ENCODE results near the gene CDKN2AIPNL. TPM values are rescaled to one million over a fixed set of nuclear protein-coding genes. Genes with fewer than 3 reads are reported as not detected.

Gene CDKN2AIPNL, protein sequence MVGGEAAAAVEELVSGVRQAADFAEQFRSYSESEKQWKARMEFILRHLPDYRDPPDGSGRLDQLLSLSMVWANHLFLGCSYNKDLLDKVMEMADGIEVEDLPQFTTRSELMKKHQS
- polyA plus RNA-seq (ENCODE audit: insufficient read length in 4 of 4): 10 to 100 TPM; 31.9 to 33.8 (median 33.0) TPM

DNA sequence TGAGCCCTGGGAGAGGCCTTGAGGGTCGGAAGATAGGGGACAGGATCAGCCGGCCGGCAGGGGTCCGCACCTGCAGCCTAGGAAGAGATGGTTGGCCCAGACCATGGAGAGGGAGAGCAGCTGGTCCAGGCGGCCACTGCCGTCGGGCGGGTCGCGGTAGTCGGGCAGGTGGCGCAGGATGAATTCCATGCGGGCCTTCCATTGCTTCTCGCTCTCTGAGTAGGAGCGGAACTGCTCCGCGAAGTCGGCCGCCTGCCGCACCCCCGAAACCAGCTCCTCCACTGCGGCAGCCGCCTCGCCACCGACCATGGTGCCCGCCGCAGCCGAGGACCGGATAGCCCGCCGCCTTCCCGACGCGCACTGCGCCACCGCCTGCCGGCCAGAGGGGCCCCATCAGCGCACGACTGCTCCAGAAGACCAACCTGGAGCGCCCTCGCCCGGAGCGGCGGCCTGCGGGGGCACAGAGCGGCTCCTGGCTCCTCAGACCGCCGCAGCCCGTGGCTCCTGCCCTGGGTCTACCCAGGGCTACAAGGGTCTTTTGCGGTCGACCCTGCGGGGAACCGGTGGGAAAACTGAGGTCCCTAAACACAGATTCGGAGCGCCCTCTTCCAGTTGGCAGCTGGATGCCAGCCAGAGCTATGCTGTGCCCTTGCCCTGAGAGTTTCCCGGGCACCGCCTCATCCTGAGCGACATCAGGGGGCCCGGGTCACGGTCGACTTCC is at the start of gene CDKN2AIPNL:
CDKN2AIPNL (minus strand) TSS at position 336 of the 721 bp plus-strand sequence; CDS start at position 309, 27 bp downstream.
- peak; percentile 70 to 82 (median 78) for DNase-seq (ENCODE audit: low read depth in 4 of 4, low spot score in 3 of 4)

DNA sequence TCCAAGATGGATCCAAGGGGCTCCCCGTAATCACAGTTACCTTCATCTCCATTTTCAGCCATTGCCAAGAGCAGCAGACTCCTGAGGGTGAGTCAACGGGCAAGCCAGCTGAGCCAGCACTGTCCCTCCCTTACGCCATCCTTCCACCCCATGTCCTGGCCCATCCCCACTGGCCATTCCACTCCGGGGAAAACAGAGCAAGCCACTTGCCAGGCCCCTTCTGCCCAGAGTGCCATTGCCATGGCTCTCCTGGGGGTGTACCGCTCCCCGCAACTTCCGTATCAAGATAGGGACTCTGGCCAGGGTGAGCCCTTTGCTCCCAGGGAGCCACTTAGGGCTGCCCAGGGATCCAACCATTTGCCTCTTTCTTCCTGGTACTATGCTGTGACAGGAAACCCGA is 48.9 kb upstream of the CDKN2AIPNL start:
- no peak for DNase-seq (ENCODE audit: low read depth in 4 of 4, low spot score in 3 of 4)

DNA sequence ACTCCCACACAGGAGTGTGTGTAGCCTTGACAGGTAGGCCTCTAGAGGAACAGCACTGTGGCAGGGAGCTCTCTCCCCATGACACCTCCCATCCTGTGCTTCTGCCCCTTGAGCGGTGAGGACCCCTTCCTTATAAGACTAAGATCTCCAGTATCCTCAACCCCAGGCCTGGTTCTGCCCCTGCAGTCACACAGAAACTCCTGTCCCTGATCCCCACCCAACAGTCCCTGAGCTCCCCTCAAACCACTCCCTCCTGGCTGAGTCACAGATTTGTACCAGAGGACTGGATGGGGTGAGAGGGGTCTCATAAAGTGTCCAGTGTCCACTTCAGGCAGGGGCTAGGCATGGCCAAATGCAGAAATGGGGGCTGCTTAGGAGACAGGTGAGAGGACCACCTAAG is 47.8 kb upstream of the CDKN2AIPNL start:
- DNase-seq (ENCODE audit: low read depth in 4 of 4, low spot score in 3 of 4): no peak

DNA sequence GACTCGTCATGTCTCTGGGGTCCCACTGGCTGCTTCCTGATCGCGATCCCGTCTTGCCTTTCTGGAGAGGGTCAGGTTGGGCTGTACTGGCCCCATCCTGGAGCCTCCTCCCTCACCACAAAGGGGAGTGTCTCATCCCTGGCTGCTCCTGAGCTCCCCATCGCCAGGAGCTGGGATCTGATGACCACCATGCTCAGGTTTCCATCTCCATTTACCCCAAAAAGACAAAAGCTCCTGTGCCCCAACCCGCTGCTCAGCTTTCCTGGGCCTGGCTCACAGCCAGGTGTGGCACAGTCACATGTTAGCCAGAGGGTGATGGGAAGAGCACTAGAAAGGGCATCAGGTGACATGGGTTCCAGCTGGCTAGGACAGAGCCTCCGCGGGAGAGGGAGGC is 47.3 kb upstream of the CDKN2AIPNL start:
- DNase-seq (ENCODE audit: low read depth in 4 of 4, low spot score in 3 of 4): no peak

DNA sequence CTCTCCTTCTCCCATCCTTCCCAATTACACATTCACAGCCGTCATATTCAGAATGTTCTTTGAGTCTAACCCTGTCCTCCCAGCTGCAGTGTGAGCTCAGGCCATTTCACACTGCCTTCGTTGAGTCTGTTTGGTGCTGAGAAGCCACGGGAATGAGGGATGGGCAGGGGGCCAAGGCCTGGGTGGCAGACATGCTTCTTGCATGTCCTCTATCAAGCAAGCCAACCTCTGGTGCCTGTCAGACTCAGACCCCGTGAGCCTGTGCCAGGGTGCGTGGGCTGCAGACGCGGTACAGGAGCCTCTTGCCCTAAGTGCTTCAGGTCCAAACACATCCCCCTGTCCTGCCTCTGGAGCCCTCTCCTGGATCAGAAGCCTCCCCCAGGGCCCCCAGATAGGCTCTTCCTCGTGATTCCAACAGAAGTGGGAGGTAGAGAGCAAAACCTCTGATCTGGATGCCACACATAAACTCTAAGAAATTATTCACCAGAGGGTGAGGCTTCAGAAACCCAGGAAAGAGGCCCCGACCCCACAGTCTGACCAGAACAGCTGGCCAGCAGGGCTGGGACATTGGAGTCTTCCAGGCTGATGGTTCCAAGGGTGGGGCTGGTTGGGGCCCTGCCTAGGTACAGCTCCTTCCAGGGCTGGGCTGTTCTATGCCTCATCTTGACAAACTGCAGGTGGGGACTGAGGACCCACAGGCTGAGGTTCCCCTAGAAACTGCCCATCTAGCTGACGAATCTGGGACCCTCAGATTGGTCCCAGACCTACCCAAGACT is 46.7 kb upstream of the CDKN2AIPNL start:
- no peak for DNase-seq (ENCODE audit: low read depth in 4 of 4, low spot score in 3 of 4)

DNA sequence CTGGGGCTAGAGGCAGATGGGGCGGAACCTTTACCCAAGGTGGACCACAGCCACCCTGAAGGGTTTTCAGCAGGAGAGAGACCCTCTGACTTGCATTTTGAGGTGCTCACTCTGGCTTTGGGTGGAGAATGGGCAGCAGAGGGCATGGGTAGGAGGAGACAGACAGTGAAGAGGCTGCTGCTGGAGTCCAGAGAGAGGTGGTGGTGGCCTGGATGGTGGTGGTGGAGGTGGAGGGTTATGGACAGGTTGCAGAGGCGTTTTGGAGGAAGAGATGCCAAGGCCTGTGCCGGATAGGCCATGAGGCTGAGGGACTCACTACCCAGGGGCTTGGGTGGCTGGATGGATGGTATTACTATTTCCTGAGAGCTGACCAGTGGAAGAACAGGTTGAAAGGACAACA is 46.1 kb upstream of the CDKN2AIPNL start:
- DNase-seq (ENCODE audit: low read depth in 4 of 4, low spot score in 3 of 4): no peak

DNA sequence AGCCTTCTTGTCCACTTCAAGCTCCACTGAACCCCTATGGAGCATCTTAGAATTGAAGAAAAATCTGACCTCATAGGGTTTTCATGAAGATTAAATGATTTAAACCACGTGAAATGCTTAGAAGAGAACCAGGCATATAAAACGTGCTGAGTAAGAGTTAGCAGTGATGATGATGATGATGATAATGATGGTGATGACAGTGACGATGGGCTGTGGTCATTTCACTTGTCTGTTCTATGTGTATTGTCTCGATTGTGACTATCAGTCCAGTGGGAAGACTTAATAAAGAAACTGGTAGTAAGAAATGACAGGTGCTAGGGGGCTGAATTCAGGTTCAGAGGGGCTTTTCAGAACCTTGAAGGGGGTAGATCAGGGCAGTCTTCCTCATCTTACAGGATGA is 45.1 kb upstream of the CDKN2AIPNL start:
- DNase-seq (ENCODE audit: low read depth in 4 of 4, low spot score in 3 of 4): no peak

DNA sequence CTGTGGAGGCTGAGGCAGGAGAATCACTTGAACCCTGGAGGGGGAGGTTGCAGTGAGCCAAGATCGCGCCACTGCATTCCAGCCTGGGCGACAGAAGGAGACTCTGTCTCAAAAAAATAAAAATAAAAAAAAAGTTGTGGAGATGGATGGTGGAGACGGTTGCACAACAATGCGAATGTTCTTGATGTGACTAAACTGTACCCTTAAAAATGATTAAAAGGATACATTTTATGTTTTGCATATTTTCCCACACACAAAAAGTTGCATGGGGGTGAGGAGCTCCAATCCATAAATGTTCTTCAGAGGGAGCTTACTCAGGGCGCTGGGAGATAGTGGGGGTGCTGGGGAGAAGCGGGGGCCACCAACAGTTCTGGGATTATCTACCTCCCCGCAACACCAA is 43.8 kb upstream of the CDKN2AIPNL start:
- DNase-seq (ENCODE audit: low read depth in 4 of 4, low spot score in 3 of 4): no peak

DNA sequence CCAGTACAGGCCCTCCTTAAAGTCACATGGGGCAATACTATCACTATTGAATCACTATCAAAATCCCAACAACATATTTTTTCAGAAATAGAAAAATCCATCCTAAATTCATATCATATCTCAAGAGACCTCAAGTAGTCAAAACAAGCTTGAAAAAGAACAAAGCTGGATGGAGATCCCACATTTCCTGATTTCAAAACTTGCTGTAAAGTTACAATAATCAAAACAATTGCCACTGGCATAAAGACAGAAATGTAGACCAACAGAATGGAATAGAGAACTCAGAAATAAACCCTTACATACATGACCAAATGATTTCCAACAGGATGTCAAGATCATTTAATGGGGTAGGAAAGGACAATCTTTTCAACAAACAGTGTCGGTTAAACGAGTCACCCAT is 41.3 kb upstream of the CDKN2AIPNL start:
- DNase-seq (ENCODE audit: low read depth in 4 of 4, low spot score in 3 of 4): no peak

DNA sequence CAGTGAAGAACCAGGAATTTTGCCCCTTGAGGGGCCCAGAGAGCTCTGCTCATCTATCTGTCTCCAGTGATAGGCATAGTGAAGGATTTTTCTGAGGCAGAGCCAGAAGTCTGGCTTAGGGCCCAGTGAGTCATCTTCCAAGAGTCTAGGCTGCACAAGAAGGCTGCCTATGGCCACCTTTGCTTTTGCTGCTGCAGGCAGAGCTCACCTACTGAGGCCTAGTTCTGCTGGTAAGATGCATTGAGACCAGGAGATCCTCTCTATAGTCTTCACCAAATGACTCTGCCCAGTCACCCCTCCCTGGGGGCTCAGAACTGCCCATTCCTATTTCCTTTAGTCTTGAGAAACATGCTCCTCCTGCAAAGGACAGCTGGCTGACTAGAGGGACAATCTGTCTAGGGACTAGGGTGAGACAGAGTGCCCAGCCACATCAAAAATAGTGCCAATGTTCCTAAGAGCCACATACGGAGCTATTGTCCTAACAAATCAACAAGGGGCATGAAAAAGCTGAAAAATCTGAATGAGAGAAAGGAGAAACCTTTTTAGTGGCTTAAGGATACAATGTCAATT is 40.3 kb upstream of the CDKN2AIPNL start:
- DNase-seq (ENCODE audit: low read depth in 4 of 4, low spot score in 3 of 4): no peak

DNA sequence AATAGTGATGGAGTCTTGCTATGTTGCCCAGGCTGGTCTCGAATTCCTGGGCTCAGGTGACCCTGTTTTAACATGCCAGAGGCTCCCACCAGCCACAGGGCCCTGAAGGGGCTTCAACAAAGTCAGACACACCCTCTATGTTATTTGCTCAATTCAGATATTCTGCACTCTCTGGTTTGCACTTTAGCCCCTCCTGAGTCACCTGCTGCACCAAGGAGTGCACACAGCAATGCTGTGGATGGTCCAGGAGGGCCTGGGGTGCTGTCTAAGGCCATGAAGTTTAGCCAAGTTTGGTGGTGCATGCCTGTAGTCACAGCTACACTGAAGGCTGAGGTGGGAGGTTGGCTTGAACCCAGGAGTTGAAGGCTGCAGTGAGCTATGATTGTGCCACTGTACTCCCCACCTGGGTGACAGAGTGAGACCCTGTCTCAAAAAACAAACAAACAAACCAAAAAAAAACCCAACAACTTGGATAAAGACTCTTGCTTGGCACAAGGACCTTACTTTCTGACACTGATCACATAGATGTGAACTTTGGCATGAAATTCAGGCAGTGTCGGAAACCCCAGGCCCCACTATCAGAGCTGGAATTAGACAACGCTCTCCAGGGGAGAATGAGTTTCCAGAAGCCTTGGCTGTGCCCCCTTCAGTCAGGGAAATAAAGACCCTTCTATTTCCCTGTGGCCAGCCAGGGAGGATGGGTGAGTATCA is 39.7 kb upstream of the CDKN2AIPNL start:
- no peak for DNase-seq (ENCODE audit: low read depth in 4 of 4, low spot score in 3 of 4)

DNA sequence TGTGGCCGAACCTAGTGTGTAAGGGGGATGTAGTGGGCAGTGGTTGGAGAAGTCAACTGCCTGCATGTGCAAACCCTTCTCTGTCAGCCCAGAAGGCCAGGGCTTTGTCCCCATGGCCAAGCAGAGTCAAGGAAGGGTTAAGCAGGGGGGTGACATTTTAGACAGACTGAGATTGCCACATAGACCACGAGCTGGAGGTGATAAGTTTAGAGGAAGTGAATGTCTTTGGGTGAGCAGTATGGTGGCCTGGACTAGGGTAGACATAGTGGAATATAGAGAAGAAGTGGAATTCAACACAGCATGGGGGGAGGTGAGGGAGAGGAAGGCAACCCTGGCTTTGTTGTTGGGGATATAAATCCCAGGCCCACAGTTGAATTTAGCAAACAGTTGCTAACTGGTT is 38.7 kb upstream of the CDKN2AIPNL start:
- DNase-seq (ENCODE audit: low read depth in 4 of 4, low spot score in 3 of 4): no peak

DNA sequence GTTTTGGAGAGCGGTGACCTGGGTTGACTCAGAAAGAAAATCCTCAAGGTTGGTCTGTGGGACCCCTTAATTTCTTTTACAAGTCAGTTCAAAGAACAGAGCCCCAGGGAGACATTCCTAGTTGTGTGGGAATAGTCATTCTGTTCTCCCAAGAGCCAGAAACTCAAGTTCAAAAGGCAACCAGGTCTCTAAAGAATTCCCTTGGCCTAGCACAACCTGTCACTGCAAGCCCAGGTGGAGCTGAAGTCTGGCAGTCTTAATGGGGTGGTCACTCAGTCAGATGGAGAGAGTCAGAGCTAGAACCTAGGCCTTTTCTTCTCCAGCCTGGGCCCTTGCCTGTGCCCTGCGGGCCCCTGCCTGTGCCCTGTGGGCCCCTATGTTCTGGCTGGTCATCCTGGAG is 37.5 kb upstream of the CDKN2AIPNL start:
- DNase-seq (ENCODE audit: low read depth in 4 of 4, low spot score in 3 of 4): no peak

DNA sequence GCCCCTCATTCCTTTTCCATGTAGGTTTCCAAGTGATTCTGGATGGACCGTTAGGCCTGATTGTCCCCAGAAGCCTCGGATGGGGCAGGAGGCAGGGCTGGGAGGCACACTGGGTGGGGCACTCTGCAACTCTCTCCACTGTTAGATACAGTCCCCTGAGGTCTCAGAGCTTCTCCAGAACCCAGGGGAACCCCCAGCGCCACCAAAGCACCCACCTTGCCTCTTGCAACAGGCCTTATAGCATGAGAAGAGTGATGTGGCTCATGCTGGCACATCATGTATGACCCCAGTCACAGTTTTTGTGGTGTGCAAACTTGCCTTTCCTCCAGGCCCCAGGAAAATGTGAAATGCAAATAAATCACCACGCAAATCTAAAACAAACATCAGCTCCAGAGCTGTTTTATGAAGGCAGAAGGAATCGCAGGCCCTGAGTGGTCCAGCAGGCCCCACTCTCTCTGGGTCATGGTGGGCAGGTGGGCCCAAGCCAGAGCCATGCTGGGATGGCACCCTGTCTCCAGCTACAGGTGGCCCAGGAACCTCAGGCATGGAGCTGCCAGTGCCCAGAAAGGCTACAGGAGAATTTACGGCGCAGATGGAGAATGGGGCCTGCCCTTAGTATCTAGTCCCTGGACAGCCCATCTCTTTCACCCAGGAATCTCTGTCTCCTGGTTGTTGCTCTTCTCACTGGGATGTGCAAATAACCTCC is 36.3 kb upstream of the CDKN2AIPNL start:
- DNase-seq (ENCODE audit: low read depth in 4 of 4, low spot score in 3 of 4): no peak

DNA sequence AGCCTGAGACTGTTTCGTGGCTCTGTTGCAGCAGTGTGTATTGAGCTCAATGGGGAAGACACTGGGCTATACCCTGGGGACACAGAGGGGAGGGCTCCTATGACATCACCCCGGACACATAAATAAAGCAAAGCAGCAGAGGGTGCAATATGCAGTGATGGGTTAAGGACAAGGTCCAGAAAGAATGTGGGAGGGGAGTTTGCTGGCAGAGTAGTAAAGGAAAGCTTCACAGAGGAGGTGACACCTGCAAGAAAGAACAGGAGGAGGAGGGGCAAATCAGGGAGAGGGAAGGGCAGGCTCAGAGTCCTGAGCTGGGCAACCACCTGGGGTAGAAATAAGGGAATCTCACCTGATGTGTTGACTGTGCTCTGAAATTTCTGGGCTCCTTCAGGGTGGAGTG is 35.3 kb upstream of the CDKN2AIPNL start:
- no peak for DNase-seq (ENCODE audit: low read depth in 4 of 4, low spot score in 3 of 4)

DNA sequence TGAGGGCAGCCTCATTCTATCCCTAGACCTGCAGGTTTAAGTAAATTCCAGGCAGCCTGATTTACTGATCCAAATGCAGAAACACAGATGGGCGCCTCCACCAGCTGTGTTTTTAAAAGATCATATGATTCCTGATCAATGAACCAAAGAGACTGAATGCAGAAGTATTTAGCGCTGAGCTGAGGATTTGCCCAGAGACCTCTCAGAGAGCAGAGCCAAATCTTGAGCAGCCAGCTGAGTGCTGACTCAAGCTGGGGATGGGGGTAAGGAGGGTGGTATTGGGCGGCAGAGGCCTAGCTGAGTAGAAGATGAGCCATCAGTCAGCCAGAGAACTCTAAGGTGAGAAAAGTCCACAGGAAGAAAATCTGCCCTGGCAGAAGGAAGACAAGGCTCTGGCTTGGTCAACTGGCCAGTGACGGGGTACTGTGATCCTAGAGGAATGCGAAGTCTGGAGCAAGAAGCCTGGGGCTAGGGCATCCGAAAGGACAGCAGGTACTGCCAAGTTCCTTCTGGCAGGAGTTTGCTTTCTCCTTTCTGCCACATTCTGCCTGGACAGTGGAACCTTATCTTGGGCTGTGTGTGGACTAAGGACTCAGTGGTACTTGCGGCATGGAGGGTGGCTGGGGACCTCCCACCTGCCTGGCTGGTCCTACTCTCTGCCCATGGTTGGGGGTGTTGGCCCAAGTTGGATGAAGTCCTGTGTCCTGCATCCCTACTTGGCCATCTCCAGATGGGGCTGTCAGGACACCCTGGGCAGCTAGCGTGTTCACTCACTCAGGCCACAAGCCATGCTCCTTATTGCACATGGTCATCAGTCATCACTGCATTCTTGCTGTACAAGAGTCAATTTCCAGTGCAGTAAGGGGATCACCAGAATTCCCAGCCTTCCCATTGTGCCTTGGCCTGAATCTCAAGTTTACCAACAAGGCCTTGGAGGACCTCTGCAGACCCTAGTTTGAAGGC is 34.5 kb upstream of the CDKN2AIPNL start:
- DNase-seq (ENCODE audit: low read depth in 4 of 4, low spot score in 3 of 4): no peak

DNA sequence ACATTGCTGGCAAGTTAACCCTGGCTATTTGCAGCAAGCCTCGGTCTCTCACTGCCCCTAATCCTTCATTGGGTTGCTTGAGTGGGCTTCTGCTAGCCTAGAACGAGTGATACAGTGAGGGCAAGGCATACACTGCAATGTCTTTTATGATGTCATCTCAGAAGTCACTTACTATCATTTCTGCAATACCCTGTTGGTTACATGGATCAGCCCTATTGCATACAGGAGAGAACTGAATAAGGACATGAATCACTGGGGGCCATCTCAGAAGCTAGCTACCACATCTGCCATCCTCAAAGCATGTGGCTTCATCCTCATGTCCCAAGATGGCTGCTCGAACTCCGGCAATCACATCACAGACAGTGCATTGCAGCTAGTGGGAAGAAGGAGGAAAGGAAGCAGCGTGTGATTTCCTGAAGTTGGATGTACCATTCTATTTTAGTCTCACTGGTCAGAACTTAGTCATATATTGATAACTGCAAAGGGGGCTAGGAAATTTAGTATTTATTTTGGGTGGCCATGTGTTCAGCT is 33.3 kb upstream of the CDKN2AIPNL start:
- no peak for DNase-seq (ENCODE audit: low read depth in 4 of 4, low spot score in 3 of 4)

DNA sequence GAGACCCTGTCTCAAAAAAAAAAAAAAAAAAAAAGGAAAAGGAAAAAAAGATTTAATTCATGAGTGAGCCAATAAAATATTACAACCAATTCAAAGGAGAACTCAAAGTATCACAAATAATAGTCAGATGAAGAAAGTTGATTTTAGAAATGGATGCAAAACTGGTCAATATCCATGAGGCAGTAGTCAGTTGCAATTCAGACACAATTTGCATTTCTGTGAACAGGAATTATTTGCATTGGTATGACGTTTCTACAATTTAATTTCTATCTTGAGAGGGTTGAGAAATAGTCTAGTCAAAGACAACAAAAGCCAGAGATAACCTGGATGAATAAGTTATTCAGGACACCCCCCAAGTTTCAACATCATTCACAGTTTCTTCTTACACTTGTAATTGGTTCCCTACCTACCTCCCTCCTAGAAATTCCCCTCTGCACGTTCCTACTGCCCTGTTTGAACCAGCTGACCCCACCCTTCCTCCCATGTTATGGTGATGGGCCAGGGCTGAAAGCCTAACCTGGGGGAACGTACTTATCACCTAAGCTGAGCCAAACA is 28.6 kb upstream of the CDKN2AIPNL start:
- no peak for DNase-seq (ENCODE audit: low read depth in 4 of 4, low spot score in 3 of 4)
